ENCODE results near the gene TP73. TPM values are rescaled to one million over a fixed set of nuclear protein-coding genes. Genes with fewer than 3 reads are reported as not detected.

Gene TP73
- total and polyA plus RNA-seq, 8 donors, result 1.6 to 2.7 (median 2.0) TPM

DNA sequence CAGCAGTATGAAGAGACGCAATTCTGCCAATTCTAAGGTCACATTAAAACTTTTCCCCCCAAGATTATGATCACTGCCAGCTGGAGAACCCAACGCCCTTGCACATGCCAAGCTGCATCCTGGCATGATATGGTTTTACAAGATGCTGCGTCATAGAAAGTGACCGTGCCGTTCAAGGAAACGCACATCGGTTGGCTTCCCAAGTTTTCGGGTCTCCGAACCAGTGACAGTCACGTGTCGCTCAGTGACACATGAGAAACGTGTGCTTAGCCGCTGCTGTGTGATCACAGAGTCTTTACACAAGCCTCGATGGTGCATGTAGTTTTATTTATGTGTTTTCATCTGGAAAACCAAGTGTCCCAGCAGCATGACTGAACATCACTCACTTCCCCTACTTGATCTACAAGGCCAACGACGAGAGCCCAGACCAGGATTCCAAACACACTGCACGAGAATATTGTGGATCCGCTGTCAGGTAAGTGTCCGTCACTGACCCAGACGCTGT lies 127.6 kb downstream of the TP73 start:
- peaks cover 0 to 72% of the 10 kb centered on the region in 2 donors for H3K36me3 ChIP-seq
- TF ChIP-seq, protein P1, sequence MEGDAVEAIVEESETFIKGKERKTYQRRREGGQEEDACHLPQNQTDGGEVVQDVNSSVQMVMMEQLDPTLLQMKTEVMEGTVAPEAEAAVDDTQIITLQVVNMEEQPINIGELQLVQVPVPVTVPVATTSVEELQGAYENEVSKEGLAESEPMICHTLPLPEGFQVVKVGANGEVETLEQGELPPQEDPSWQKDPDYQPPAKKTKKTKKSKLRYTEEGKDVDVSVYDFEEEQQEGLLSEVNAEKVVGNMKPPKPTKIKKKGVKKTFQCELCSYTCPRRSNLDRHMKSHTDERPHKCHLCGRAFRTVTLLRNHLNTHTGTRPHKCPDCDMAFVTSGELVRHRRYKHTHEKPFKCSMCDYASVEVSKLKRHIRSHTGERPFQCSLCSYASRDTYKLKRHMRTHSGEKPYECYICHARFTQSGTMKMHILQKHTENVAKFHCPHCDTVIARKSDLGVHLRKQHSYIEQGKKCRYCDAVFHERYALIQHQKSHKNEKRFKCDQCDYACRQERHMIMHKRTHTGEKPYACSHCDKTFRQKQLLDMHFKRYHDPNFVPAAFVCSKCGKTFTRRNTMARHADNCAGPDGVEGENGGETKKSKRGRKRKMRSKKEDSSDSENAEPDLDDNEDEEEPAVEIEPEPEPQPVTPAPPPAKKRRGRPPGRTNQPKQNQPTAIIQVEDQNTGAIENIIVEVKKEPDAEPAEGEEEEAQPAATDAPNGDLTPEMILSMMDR (IDR thresholded peaks at IDR 0.05), result no peak
- H3K27ac ChIP-seq, result no peak overlapping the region
- H3K9me3 ChIP-seq, result no peaks in the 10 kb centered on the region
- DNase-seq, result no peak
- H3K4me1 ChIP-seq, result peaks cover 0 to 18% of the 10 kb centered on the region in 2 donors
- H3K4me3 ChIP-seq, result no peak overlapping the region
- no peak for ATAC-seq
- no peaks in the 10 kb centered on the region for H3K27me3 ChIP-seq
- intact Hi-C loops (cut with DNase I), result no loop called here

DNA sequence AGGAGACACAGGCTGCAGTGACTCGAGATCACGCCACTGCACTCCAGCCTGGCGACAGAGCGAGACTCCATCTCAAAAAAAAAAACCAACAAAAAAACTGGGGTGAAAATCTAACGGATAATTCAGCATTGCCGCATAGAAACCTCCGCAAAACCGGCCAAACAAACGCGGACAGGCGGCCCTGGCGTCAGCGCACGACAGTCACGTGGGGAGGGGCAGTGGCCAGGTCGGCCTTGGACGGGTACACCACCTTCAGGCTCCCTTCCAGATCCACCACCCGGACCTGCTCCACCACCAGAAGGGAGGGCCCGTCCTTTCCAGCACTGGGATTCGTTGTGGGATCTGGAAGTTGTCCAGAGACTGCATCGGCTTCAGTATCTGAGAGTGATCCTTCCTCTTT lies 128.6 kb downstream of the TP73 start:
- TF ChIP-seq, protein P1 (IDR thresholded peaks at IDR 0.05), result no peak
- intact Hi-C loops (cut with DNase I), result no loop called here
- H3K4me1 ChIP-seq, result peaks cover 0 to 8% of the 10 kb centered on the region in 2 donors
- no peaks in the 10 kb centered on the region for H3K27me3 ChIP-seq
- H3K27ac ChIP-seq, result no peak overlapping the region
- no peak overlapping the region for H3K4me3 ChIP-seq
- H3K36me3 ChIP-seq, result peaks cover 0 to 81% of the 10 kb centered on the region in 2 donors
- DNase-seq (peak in 1 of 4 donors; percentile 58), ATAC-seq (no peak)
- H3K9me3 ChIP-seq, result no peaks in the 10 kb centered on the region

DNA sequence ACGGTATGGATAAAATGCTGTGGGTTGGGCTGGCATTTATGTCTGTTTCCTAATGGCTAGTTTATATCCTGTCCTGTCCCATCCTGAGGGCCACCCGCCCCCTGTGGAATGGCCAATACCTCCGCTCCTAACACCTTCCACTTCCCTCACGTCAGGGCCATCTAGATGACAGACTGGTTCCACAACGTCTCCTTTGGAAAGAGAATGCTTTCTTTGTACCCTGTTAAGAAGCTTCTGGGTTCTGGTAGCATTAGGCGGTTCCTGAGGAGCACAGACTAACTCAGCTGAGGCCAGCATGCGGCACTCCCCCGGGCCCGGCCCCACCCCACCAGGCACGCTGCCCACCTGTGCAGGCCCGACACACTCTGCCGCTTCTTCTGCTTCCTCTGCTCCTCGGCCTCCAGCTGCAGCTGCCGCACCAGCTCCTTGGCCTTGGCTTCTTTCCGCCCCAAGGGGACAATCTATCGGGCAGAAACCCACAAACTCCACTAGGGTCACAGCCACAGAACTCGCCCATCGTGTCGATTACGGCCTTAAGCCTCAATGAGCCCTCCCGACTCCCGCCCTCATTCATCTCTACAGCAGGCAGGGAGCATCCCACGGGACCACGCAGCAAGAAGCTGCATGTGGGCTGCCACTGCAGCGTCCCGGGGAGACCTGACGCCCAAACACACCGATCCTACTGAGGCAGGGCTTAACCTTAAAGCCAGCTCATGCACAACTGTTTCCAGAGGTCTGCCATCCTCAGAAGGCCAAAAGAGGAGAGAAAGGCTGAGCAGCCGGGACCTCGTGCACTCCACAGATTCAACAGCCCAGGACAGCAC lies 131.5 kb downstream of the TP73 start:
- Histone ChIP-seq H3K9me3 (no peaks in the 10 kb centered on the region), H3K36me3 (peaks cover 0 to 99% of the 10 kb centered on the region in 2 donors), H3K27me3 (no peaks in the 10 kb centered on the region), H3K27ac (no peak overlapping the region), H3K4me3 (no peak overlapping the region), H3K4me1 (peaks cover 0 to 5% of the 10 kb centered on the region in 2 donors)
- TF ChIP-seq, protein P1 (IDR thresholded peaks at IDR 0.05), result no peak
- ATAC-seq (no peak), DNase-seq (no peak)
- intact Hi-C loops (cut with DNase I), result no loop called here

DNA sequence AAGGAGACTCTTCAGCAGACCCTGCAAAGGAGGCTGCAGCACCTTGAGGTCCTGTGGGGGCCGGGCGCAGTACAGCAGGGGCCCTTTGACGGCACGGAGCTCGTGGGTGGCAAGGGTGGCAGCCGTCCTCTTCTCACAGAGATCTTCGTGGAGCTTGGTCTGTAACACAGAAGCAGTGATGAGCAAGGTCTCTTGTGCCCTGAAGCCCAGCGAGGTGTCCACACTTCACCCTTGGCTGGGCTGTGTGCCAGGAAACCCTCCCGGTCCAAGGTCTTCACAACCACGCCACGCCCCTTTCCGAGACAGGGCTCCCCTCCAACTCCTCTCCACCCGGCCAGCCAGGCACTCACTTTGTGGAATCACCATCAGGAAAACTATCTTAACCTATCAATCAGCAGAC lies 132.7 kb downstream of the TP73 start:
- DNase-seq (peak in 1 of 4 donors; percentile 65), ATAC-seq (no peak)
- no peaks in the 10 kb centered on the region for H3K27me3 ChIP-seq
- intact Hi-C loops (cut with DNase I), result no loop called here
- H3K27ac ChIP-seq, result no peak overlapping the region
- no peaks in the 10 kb centered on the region for H3K9me3 ChIP-seq
- TF ChIP-seq, protein P1 (IDR thresholded peaks at IDR 0.05), result no peak
- H3K36me3 ChIP-seq, result peaks cover 0 to 96% of the 10 kb centered on the region in 2 donors
- peaks cover 0 to 11% of the 10 kb centered on the region in 2 donors for H3K4me1 ChIP-seq
- H3K4me3 ChIP-seq, result no peak overlapping the region

DNA sequence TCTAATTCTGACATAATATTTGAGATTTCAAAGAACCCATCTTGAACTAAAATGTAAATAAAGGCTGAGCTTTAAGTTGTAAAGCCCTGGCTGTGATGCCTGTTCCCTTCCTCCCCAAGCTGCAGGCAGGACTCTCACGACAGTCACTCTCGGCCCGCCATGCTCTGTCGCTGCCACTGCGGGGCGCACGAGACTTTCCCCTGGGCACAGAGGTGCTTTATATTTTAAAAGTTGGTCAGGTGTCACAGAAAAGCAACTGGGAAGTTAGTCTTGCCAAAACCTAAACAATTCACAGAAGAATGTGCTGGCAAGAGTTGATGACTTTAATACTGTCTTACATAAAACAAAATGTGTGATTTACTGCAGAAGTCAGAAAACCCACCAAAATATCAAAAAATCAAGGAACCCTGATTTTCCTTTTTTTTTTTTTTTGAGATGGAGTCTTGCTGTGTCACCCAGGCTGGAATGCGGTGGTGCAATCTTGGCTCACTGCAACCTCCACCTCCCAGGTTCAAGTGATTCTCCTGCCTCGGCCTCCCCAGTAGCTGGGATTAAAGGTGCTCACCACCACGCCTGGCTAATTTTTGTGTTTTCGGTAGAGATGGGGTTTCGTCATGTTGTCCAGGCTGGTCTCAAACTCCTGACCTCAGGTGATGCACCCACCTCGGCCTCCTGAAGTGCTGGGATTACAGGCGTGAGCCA lies 133.3 kb downstream of the TP73 start:
- peak in 1 of 4 donors; percentile 40 for DNase-seq
- TF ChIP-seq, protein P1 (IDR thresholded peaks at IDR 0.05), result no peak
- intact Hi-C loops (cut with DNase I), result no loop called here
- H3K9me3 ChIP-seq, result no peaks in the 10 kb centered on the region
- H3K27me3 ChIP-seq, result no peaks in the 10 kb centered on the region
- no peak overlapping the region for H3K27ac ChIP-seq
- H3K36me3 ChIP-seq, result peaks cover 0 to 90% of the 10 kb centered on the region in 2 donors
- H3K4me1 ChIP-seq, result peaks cover 0 to 11% of the 10 kb centered on the region in 2 donors
- H3K4me3 ChIP-seq, result no peak overlapping the region
- ATAC-seq, result no peak
